ENCODE results near the gene FRY. TPM values are rescaled to one million over a fixed set of nuclear protein-coding genes. Genes with fewer than 3 reads are reported as not detected.
A peak's percentile ranks its signal among the peaks of the same experiment; 100 is the strongest.

Gene FRY
- total RNA-seq, 1 donor from 2014 or later = 19.9 TPM

DNA sequence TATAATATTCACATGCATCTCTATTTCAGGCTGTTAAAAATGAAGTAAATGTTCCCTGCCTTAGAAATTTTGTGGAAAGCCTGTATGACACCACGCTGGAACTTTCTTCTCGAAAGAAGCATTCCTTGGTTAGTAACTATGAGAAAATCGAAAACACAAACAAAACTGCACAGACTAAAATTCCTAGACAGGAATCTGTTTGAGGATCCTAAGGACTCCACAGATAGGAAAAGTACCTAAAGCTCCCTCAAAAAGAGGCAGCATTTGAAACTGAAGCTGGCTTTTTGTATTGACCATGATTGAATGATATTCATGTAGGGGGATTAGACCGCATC is 103.4 kb downstream of the FRY start:
- DNase-seq = no peak

DNA sequence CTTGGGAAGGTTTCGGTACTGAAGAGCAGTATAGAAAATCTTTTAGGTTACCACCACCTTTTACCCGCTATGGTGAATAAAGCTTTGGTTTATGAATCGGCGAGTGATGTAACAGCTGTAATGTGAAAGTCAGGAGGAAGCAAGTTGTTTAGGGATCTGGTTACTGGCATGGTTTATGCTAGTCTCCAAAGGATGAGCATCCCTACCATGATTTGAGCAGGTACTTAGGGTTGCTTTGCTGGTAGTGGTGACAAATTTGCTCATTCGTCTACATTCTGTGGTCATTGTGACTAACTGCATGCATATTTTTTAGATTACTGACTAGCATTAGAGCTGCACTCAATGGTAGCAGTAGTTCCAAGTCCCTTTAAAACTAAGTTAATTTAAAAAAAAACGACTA is 104.1 kb downstream of the FRY start:
- DNase-seq = no peak

DNA sequence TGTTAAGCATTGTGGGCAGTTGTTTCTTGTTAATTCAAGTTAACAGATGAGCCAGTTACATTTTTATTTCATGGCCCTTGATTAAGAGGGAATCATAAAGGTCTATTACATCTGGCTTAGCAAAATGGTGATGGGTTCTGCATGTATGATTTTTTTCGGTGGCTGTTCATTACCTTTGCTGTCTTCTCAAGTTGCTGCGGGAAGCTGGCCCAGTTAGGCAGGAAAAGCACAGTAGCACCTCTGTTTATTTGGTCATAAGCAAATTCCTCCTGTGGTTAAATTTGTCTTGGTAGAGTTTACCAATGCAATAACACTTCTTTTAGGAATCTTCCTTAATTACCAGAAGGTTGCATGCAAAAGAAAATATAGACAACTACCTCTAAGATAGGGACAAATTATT is 104.5 kb downstream of the FRY start:
- DNase-seq = no peak

DNA sequence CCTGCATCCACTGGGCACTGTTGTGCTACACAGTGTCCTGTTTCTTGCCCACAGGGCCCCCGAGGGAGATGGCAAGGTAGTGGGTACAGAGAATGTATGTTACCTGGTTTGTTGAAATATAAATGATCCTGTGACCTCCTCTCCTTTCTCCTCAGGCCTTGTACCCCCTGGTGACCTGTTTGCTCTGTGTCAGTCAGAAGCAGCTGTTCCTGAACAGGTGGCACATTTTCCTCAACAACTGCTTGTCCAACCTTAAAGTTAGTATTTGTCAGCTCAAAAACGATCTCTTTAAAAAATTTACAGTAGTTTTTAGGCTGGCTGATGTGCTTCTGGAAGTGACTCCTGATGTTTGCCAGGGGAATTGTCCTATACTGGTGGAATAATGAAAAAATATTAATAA is 105.1 kb downstream of the FRY start:
- DNase-seq = no peak

DNA sequence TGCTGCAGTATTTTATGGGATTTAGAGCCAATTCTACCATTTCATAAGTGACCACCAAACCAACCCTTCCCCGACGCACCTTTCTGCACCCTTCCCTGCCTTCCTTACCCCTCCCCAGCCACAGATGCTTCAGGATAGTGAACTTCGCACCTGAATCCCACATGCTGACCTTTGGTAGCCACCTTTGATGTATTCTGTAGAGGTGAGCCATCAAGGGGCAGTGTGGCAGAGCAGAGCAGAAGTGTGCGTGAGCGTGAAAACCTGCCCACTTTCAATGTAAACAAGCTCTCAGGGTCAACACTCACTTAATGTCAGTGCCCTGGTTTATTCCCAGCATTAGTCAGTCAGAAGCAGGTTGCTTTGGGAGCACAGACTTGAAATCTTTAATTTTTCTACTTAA is 107.7 kb downstream of the FRY start:
- no peak for DNase-seq

DNA sequence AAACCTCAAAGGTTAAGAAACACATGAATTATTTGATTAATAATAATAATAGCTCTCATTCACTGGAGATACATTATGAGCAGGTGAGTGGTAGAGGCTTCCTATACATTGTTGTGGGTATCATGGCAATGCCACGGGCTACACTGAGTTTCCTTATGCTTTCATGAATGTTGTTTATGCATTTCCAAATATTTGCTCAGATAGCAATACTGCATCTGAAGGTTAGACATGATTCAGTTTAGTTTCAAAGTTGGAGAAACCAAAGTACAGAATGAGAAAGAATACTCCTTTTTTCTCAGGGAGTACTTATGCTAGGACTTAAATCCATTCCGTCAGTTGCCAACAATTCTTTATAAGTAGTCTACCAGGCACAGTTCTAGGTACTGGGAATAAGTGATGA is 108.5 kb downstream of the FRY start:
- DNase-seq = no peak

DNA sequence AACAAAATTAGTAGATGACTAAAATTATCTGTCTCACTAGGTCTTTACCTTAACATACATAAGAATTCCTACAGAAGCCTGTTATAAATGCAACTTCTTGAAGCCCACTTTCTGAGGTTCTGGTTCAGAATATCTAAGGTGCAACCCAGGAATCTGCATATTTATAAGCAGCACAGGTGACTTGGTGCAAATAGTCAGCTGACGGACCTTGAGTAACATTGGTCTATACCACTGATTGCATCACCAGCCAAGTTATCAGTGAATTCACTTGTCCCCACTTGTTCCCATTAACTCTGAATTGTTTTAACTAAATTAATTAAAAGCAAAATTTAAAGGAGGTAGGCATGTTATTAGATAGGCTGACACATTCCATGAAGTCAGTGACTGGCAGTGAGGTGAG is 109.9 kb downstream of the FRY start:
- DNase-seq = no peak

DNA sequence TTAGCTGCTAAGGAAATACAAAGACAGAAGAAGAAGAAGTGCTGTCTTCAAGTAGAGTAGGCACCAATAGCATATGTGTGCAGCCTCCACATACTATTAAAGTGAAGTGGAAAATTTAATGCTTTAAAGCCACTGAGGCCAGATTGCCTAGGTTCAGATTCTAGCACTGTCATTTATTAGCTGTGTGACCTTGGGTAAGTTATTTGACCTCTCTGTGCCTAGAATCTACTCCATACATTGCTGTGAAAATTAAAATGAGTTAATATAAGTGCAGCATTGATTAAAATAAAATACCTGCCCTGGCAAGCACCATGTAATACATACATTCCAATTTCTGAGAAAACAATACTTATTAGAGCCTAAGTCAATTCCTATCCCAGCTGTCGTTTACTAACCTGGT is 110.5 kb downstream of the FRY start:
- DNase-seq = no peak

DNA sequence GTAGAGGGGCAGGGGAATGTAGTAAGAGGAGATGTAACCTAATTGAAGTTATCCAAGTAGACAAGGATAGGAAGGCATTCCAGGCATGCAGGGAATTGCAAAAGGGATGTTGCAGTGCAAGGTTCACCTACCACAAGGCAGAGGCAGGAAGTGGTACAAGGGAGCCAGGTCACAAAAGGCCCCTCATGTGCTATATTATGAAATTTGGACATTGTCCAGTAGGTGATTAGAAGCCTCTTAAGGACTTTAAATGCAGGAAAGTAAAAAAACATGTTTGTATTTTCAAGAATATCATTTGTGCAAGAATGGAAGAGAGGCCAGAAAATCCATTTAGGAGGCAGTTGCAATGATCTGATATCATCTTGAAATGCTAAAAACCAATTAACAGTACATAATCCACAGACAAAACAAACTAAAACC is 111.4 kb downstream of the FRY start:
- peak; percentile 25 for DNase-seq

DNA sequence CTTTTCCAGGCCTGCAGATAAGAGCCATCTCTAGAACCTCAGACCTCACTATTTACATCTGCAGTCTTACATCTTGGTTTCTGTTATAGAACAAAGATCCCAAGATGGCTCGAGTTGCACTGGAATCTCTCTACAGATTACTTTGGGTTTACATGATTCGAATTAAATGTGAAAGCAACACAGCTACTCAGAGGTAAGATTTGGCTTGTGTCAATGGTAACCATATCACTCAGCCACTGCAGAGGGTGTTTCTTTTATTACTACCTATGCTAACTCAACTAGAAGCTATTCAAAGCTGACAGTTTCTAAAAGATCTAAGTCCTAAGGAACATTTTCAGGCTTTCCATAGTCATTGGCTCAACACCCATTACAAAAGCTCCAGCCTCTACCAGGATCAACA is 115.6 kb downstream of the FRY start:
- no peak for DNase-seq

DNA sequence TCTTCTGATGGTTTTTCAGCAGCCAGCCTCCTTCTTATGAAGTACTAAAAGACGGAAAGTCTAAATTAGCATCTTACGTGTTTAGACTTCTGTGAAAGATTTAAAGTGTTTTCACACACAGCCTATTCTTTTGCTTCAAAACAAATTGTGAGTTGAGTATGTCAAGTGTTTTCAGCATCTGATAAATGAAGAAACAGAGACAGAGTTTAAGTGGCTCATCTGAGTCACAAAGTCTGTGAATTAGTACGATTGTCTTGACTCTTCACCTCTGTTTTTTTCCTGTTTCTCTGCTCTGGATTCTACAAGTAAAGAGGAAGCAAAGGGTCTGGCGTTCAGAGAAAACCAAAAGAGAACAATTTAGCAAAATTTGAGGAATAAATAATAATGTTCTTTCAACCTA is 116.4 kb downstream of the FRY start:
- no peak for DNase-seq

DNA sequence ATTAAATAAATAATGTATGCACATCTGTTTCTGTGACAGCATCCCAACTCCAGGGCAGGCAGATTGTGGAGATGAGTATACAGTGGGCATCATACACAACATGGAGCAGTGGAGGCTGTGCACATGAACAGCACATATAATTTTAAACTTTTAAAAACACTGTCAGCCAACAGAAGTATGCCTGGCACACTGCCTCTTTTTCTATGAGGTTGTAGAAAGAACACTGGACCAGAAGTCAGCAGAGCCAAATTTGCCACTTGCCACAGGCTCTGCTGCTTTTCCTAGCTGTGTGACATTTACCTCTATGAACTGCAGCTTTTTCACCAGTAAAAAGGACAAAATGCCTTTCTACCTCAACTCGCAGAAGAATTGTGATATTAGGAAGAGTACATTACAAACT is 118.7 kb downstream of the FRY start:
- DNase-seq = no peak

DNA sequence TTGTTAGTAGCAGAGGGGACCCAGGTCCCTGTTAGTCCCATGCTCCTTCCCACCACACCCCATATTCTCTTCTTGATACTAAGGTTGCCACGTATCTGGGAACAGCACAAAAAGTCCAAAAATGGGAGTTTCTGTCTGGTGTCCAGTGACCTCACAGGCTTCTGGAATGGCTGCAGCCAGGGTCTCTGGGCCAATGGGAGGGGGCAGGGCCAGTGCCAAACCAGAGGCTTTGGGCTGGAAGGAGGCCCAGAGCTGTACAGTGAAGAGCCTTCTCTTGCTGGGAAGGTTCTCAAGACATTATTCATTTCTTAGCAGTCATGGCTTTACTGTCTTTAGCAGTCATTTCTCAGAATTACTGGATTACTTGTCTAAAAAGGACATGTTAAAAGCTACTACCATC is 119.2 kb downstream of the FRY start:
- no peak for DNase-seq

DNA sequence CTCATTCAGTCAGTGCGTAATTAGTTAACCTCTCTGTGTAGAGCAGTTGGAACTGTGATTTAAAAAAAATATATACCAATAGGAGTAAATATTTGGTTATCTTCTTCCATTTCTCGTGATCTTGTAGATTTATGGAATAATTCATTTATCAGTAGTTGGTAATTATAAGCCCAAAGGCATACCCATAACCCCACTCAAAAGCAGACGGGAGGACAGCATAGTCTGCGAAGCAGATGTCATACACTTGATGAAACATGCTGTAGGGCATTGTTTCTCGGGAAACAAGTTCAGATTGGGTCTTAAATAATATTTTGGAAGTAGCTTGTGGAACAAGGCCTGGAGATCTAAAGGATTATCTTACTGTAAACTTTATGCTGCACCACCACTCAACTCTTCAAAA is 119.7 kb downstream of the FRY start:
- no peak for DNase-seq

DNA sequence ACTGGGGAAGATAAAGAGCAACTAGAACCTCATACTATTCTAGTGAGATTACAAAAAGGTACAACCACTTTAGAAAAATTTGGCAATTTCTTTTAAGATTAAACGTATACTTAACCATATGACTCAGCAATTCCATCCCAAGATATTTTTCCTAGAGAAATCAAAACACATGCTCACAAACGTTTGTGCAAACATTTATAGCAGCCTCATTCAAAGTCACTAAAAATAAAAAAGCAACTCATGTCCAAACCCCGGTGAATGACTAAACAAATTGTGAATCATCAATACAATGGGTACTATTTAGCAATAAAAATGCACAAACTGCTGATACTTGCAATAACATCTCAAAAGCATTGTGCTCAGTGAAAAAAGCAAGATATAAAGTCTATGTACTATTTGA is 121.5 kb downstream of the FRY start:
- no peak for DNase-seq

DNA sequence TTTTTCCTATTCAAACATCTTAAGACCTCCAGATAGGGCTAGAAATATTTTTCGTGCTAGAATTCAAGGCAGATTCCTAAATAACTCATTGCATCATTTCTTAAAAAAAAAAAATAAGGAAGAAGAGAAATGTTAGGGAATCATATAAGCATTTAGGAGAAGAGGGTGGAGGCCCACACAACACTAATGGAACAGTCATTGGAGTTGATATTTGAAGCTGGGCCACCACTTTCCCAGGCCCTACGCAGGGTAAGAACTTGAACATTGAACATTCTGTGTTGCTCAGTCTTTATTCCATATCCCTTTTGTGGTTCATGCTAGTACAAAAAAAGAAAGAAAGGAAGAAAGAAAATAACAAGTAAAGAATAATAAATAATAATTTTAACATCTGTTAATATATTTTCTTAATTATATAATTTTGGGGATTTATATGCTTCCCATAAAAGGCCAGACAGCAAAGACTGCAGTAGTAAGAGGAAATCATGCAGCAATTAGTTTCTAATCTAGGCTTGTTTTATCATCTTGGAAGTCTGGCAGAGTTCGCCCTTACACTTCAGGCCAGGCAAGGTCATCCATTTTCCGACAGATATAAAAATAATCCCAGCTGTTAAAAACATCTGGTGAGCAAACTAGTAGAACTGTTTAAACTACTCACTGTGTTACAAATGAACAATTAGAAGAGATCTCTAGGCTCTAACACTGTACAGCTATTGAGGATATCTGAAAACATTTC is 127.7 kb downstream of the FRY start:
- peak; percentile 10 for DNase-seq

DNA sequence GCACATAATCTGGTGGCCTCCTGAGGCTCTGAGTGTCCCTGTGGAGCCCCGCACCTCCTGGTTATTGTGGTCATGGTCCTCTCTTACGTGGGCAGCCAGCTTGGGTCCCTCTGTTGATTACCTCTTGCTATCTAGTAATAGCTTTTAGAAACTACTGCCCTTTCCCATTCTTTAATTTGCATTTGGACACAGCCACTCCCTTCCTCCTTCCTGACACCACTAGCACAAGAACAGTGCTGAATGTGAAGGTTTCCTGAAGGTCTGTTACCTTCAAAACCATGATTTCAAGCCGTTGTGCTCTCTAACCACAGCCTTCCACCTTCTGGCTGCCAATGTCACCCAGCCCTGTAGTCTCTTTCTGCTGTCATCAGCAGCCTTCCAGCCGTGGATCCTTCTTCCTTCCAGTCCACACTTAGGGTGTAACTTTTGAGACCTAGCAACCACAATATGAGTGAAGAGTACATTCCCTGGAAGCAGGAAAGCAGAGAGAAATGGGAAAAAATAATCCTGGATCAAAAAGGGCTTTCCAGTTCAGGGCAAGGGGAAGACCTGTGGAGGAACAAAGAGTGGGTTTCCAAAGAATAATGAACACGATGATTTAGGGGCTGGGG is 130.9 kb downstream of the FRY start:
- no peak for DNase-seq

DNA sequence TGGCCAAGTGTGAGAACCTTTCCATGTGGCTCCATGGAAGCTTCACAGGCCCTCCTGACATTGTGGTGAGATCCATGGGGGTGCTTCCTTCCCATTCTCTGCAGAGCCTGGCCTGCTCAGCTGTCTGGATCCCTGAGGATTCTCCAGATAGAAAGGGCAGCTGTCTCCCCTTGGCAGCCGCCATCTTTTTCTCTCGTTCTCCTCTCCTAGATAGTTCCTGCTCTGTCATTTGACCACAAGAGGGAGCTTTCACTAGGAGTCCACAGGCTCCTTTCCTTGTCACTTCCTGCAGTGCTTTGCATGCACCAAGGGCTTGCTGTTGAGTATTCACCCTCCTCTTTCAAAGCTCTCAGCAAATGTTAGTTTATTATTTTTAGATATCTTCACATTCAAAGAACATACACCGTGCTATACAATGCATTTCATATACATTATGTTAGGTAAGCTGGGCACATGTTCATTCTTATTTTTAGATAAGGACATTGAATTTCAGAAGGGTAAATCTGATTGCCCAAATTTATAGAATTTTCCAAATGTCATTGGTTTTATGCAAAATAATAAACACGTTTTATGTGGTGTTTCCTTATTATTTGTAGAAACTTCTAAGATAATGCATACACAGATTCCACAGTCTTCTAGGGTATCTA is 133.2 kb downstream of the FRY start:
- no peak for DNase-seq

DNA sequence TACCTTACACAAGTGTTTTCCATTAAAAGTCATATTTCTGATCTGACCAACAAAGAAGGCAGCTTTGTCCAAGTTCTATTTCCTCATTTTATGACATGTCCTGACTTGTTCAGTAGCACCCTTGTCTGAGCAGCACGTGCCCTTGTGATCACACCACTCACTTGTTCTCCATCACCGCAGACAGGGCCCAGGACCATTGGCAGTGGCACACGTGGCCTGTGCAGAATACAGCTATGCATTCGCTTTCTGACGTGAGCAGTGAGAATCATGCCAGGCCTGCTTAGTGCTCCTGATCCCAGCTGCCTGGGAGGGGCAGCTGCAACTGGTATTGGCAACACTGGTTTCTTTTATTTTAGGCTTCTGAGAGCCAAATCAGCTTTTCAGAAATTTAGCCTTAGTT is 134.2 kb downstream of the FRY start:
- no peak for DNase-seq

DNA sequence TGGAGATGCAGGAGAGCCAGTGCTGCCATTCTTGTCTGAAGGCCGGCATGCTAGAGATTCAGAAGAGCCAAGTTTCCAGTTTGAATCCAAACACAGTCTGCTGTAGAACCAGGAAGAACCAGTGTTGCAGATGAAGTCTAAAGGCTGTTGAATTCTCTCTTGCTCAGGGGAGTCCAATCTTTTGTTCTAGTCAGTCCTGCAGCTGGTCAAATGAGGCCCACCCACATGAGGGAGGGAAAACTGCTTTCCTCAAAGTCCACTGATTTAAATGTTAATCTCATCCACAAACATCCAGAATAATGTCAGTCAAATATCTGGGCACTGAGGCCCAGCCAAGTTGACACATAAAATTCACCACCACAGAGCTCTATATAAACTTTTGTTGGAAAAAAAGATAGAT is 136.6 kb downstream of the FRY start:
- no peak for DNase-seq

DNA sequence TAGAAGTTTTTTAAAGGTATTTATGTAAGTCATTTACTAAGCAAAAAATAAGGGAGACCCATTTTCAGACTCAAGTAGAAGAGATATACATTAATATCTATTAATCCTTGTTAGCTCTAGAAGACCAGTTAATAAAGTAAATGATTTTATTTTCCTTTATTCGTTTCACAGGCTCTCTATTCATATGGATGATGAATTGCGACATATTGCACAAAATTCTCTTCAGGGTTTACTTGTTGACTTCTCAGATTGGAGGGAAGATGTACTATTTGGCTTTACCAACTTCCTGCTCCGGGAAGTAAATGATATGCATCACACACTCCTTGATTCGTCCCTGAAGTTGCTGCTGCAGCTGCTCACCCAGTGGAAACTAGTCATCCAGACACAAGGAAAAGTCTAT is 139.3 kb downstream of the FRY start:
- no peak for DNase-seq

DNA sequence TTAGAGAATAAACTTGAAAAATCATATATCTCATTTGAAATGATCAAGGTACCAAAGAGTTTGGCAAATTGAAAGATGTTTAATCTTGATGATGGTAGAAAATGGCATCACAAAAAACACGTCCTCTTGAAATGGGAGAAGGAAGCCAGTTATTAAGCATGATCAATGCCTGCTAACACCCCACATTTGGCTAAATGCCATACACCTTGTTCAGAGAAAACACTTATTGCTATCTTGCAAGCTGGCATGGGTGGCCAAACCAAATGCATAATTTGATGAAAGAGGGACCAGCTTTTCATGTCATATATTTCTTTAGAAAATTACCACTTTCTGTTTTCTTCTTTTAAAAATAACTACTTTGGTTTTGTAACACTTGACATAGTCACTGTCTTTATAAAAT is 142.3 kb downstream of the FRY start:
- no peak for DNase-seq

DNA sequence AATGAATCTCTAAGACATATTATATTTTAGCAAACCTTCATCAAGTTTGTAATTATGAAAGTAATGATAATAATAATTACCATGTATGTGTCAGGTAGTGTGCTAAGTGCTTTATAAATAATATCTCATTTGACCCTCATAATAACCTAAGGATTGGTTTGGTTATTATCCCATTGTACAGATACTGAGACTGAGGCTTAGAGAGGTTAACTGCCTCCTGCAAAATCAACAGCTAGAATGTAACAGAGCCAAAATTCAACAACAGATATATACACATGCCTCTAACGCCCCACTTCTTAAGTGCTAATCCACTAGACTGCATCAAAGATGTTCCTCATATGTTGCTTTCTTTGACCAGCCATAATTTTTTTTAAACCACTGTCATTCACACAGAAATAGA is 142.8 kb downstream of the FRY start:
- DNase-seq = no peak

DNA sequence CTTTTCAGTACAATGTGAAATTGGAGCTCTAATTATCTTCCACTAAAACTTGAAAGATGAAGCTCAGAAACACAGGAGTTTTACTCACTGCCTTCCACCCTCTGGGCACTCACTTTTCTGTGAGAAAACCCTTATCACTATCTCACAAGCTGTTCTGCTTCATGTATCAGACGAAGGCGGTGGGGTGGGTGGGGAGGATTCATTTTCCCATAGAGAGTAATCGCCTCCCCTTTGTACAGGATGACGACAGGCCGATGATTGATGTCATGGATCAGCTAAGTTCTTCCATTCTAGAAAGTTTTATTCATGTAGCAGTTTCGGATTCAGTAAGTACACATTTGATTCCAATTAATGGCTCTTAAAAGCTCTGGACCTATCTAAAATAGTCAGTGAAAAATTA is 143.7 kb downstream of the FRY start:
- no peak for DNase-seq
